MCF 10A (cell line): ENCODE data around the gene FXYD6. TPM values are rescaled to one million over a fixed set of nuclear protein-coding genes. Genes with fewer than 3 reads are reported as not detected.

ENCODE experiments used
- BruUV-seq: library from RNA; stranded (reverse); fragments of 400-500 nt; replicated peaks from 2 replicates; lab custom pipeline; 2021; lab: Mats Ljungman, UMichigan
- CTCF ChIA-PET: fragments of 300-600 bp; sonication (Branson Sonifier 250); formaldehyde crosslinking; extraction: SDS; loops from one replicate; lab custom pipeline; 2021; ENCODE audit warnings: antibody characterized with exemption, inconsistent platforms; lab: Yijun Ruan, JAX
- POLR2A ChIA-PET: fragments of 300-600, 350-650 bp; sonication (Branson Sonifier 250); formaldehyde crosslinking; extraction: SDS; loops from one replicate; lab custom pipeline; 2020; ENCODE audit warnings: antibody characterized with exemption, inconsistent platforms; lab: Yijun Ruan, JAX
- DNase-seq: peaks from one replicate; pipeline ENCODE4 v3.0.0-alpha.2; 2018; ENCODE audit not compliant: unreplicated experiment
- H3K27ac Mint-ChIP-seq: one replicate; pipeline ENCODE4 v1.8.0; 2022; ENCODE audit warnings: mild to moderate bottlenecking, low read depth, mixed read lengths; ENCODE audit not compliant: unreplicated experiment
- H3K27me3 Mint-ChIP-seq: one replicate; pipeline ENCODE4 v1.8.0; 2022; ENCODE audit warnings: mixed read lengths; ENCODE audit not compliant: insufficient read depth, unreplicated experiment
- H3K36me3 Mint-ChIP-seq: one replicate; pipeline ENCODE4 v1.8.0; 2022; ENCODE audit warnings: mild to moderate bottlenecking, moderate library complexity, mixed read lengths; ENCODE audit not compliant: insufficient read depth, unreplicated experiment
- H3K4me1 Mint-ChIP-seq: one replicate; pipeline ENCODE4 v1.8.0; 2022; ENCODE audit warnings: mixed read lengths; ENCODE audit not compliant: insufficient read depth, unreplicated experiment
- H3K4me3 Mint-ChIP-seq: one replicate; pipeline ENCODE4 v1.8.0; 2022; ENCODE audit warnings: mild to moderate bottlenecking, moderate library complexity, mixed read lengths; ENCODE audit not compliant: unreplicated experiment
- H3K9me3 Mint-ChIP-seq: one replicate; pipeline ENCODE4 v1.8.0; 2022; ENCODE audit warnings: mixed read lengths; ENCODE audit not compliant: unreplicated experiment
- CTCF ChIP-seq: fragments of 200-600 bp; IDR thresholded peaks from one replicate; pipeline ENCODE4 v1.8.0; 2022; ENCODE audit warnings: antibody characterized with exemption, mild to moderate bottlenecking; ENCODE audit not compliant: unreplicated experiment
- intact Hi-C: fragments of 100-400 bp; cut with micrococcal nuclease; formaldehyde crosslinking; loops from 2 replicates; pipeline ENCODE4 v1.14.1; 2022
- total RNA-seq: library from RNA; stranded (reverse); gene quantifications from 2 replicates; pipeline ENCODE4 v1.2.3, GENCODE V29; 2022

Gene FXYD6
- total RNA-seq, 1 experiment from 2014 or later: not detected

DNA sequence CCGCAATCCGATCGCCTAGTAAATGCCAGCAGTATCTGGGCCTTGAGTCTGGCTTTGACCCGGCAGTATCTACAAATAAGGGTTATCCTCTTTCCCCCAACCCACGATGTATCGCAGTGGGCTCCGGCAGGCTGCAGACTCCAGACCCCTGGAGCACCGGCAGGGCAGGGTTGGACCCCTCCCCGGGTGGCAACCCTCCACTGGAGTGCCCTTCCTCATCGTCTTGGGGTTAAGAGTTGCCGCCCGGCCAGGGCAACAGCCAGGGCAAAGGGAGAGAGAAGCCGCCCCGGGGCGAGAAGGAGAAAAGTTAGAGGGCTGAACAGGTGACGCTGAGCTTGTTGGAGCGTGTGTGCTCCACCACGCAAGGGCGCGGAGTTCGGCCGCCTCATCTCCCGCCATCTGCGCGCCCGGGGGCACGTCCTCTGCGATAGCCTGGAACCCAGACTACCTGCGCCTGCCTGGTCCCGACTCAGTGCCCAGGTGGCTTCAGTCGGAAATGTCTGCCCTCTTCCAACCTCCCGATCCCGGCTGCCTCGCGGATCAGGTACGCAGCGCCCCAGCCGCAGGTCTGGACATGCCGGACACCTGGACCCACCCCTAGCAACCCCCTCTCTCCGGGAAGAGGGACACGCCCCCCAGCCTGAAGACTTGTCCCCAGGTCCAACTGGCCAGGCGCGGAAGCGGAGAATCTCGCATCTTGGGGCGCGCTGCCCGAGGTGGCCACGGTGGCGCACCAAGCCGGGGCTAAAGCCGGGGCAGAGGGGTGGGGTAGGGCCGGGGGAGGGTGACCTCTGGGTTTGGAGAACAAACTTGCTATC is 80.6 kb downstream of the FXYD6 start:
- no peak overlapping the region for H3K4me3 Mint-ChIP-seq
- no peak overlapping the region for H3K27ac Mint-ChIP-seq
- ChIA-PET POLR2A (no interaction called here), CTCF (interaction anchor here (0.6 to 0.7 kb wide), 2 partner anchors 230 to 329 kb away, joined by 3 to 4 read pairs; no protein-coding TSS in a partner anchor)
- intact Hi-C loops: no loop called here
- DNase-seq: no peak
- H3K36me3 Mint-ChIP-seq: no peaks in the 10 kb centered on the region
- H3K9me3 Mint-ChIP-seq: no peaks in the 10 kb centered on the region
- H3K4me1 Mint-ChIP-seq: no peaks in the 10 kb centered on the region
- peaks cover 82% of the 10 kb centered on the region for H3K27me3 Mint-ChIP-seq
- no peak for TF ChIP-seq CTCF
- BruUV-seq: no TSS peak

DNA sequence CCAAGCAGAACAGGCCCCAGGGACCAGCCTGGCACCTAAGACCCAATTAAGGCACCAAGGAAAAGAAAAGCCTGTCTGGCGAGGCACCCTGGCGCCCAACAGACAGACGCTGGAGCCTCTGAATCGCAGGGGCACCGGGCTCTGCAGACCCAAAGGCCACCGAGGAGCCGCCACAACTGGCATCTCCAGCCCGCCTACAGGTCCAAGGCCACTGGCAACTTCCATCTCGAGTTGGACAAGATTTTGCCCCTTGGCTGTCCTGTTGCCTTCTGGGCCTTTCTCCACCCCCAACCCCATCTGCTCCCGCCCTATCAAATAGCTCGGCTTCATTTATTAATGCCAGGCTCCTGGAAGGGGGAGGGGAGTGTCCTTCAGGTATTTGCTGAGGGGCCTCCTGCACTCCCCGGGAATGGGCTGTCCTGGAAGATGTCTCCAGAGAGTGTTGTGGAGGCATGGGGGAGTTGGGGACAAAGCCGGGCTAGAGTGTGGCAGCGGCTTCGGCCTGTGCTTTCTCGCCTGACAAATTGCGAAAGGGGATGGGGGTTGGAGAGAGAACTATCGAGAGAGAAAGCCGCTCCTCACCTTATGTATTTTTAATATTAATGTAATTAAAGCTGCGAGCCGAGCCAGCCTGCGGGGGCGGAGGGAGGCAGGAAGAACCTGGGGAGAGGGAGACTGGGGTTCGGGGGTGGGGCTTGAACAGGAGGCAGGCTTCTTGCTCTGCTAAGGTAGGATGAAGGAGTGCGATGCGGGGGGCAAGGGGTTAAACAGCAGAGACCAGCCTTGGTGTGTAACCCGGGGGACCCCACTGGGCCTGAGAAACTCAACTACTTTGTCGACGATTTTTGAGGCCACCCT is 81.5 kb downstream of the FXYD6 start:
- no peaks in the 10 kb centered on the region for H3K36me3 Mint-ChIP-seq
- TF ChIP-seq CTCF: no peak
- intact Hi-C loops: no loop called here
- no TSS peak for BruUV-seq
- H3K4me3 Mint-ChIP-seq: no peak overlapping the region
- peaks cover 85% of the 10 kb centered on the region for H3K27me3 Mint-ChIP-seq
- ChIA-PET CTCF (interaction anchor here (0.7 kb wide), 1 partner anchor 402 kb away, joined by 3 read pairs; no protein-coding TSS in a partner anchor), POLR2A (no interaction called here)
- DNase-seq: no peak
- no peaks in the 10 kb centered on the region for H3K9me3 Mint-ChIP-seq
- H3K4me1 Mint-ChIP-seq: no peaks in the 10 kb centered on the region
- H3K27ac Mint-ChIP-seq: no peak overlapping the region

GRCh38 chr11:117794135-117794534 is 82.3 kb downstream of the FXYD6 start:
- POLR2A ChIA-PET: no interaction called here
- Mint-ChIP-seq H3K4me3 (no peak overlapping the region), H3K9me3 (no peaks in the 10 kb centered on the region), H3K27me3 (peaks cover 85% of the 10 kb centered on the region), H3K27ac (no peak overlapping the region), H3K36me3 (no peaks in the 10 kb centered on the region), H3K4me1 (no peaks in the 10 kb centered on the region)
- intact Hi-C loops: no loop called here
- TF ChIP-seq CTCF: no peak
- BruUV-seq: no TSS peak
- CTCF ChIA-PET: interaction anchor here (1.0 to 2.5 kb wide), 2 partner anchors 13 to 368 kb away, joined by 4 to 10 read pairs; no protein-coding TSS in a partner anchor
- no peak for DNase-seq

- Mint-ChIP-seq H3K27me3 (peaks cover 85% of the 10 kb centered on the region), H3K27ac (no peak overlapping the region), H3K4me3 (no peak overlapping the region), H3K36me3 (no peaks in the 10 kb centered on the region), H3K4me1 (no peaks in the 10 kb centered on the region), H3K9me3 (no peaks in the 10 kb centered on the region)
- no peak for TF ChIP-seq CTCF
- CTCF ChIA-PET: interaction anchor here (1.0 to 2.5 kb wide), 3 partner anchors 14 to 368 kb away, joined by 3 to 10 read pairs (median 4); no protein-coding TSS in a partner anchor
- intact Hi-C loops: no loop called here
- POLR2A ChIA-PET: no interaction called here
- DNase-seq: no peak
- no TSS peak for BruUV-seq
Measured at GRCh38 chr11:117793583-117793982, 82.9 kb downstream of the FXYD6 start.
